GM19035 (cell line): ENCODE results near the gene ATG7.
"Not testable (repeated sequence)": the region's sequence is repeated elsewhere in the genome, so short reads cannot be mapped to it uniquely, and the experiment has no call there.

ENCODE experiments used
- ATAC-seq: cut with Tn5 transposase; IDR thresholded peaks from one replicate; pipeline ENCODE4 v1.9.1; 2021; ENCODE audit not compliant: unreplicated experiment

The ATG7 gene

GRCh38 chr3:11424277-11424676 is 152.1 kb downstream of the ATG7 start:
- ATAC-seq = no peak

- ATAC-seq = no peak
These were observed 158.0 kb downstream of the ATG7 start for GRCh38 chr3:11430207-11430606.

GRCh38 chr3:11430624-11431023 is 158.4 kb downstream of the ATG7 start:
- ATAC-seq = no peak

GRCh38 chr3:11431319-11431718 is 159.1 kb downstream of the ATG7 start:
- no peak for ATAC-seq

- ATAC-seq = no peak
These were observed 161.9 kb downstream of the ATG7 start for GRCh38 chr3:11434017-11434526.

- ATAC-seq = no peak
These were observed 162.4 kb downstream of the ATG7 start for GRCh38 chr3:11434563-11435096.

- ATAC-seq = no peak
These were observed 163.4 kb downstream of the ATG7 start for GRCh38 chr3:11435440-11436165.

- ATAC-seq = no peak
These were observed 164.6 kb downstream of the ATG7 start for GRCh38 chr3:11436775-11437174.

GRCh38 chr3:11437506-11437905 is 165.3 kb downstream of the ATG7 start:
- ATAC-seq = no peak

GRCh38 chr3:11438646-11439045 is 166.4 kb downstream of the ATG7 start:
- no peak for ATAC-seq

- not testable (repeated sequence) for ATAC-seq
These were observed 169.1 kb downstream of the ATG7 start for GRCh38 chr3:11441346-11441745.

- ATAC-seq = no peak
These were observed 172.2 kb downstream of the ATG7 start for GRCh38 chr3:11444404-11444803.

- not testable (repeated sequence) for ATAC-seq
These were observed 173.0 kb downstream of the ATG7 start for GRCh38 chr3:11445193-11445592.

GRCh38 chr3:11445883-11446282 is 173.7 kb downstream of the ATG7 start:
- ATAC-seq = no peak

GRCh38 chr3:11447584-11448200 is 175.5 kb downstream of the ATG7 start:
- ATAC-seq = no peak

GRCh38 chr3:11450015-11450414 is 177.8 kb downstream of the ATG7 start:
- ATAC-seq = no peak

GRCh38 chr3:11452312-11452711 is 180.1 kb downstream of the ATG7 start:
- ATAC-seq = no peak

GRCh38 chr3:11452885-11453847 is 181.0 kb downstream of the ATG7 start:
- no peak for ATAC-seq

- ATAC-seq = no peak
These were observed 183.8 kb downstream of the ATG7 start for GRCh38 chr3:11455956-11456355.

GRCh38 chr3:11457135-11457534 is 184.9 kb downstream of the ATG7 start:
- no peak for ATAC-seq

- no peak for ATAC-seq
These were observed 187.1 kb downstream of the ATG7 start for GRCh38 chr3:11459186-11459824.
